DMS153 (cell line): ENCODE data around the gene TLR6.

ENCODE experiments used
- DNase-seq: peaks from one replicate; lab custom pipeline; 2025; lab: John Stamatoyannopoulos, UW

TLR6 gene

DNA sequence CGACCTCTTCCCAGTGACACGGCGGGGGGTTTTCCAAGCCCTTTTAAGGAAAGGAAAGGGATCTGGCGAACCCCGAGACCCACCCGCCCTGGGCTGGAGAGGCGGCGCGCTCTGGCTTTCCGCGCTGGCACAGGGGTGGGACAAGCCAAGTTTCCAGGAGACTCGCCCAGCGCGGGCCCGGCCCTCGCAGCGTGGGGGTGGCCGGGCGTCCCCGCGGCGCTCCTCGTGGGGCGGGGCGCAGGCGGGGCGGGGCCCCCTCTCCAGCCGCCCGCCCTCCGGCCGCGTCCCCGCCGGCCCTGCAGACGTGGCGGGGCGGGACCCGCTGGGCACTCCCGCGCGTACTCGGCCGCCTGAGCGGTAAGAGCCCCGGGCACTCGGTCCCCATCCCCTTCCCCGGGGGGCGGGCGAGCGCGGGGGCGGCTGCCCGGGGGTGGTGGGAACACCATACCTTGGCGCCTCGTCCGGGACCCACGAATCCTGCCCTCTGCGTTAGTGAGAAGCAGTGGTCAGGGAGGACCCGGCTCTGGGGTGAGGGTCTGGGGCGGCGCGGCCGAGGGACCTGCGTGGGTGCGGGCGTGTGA, 11.0 kb upstream of the TLR6 start, which contains the start of gene FAM114A1:
FAM114A1 (plus strand) TSS at position 329 of the 581 bp plus-strand sequence. CDS start 10,273 bp downstream, outside the sequence.
- no peak for DNase-seq

DNA sequence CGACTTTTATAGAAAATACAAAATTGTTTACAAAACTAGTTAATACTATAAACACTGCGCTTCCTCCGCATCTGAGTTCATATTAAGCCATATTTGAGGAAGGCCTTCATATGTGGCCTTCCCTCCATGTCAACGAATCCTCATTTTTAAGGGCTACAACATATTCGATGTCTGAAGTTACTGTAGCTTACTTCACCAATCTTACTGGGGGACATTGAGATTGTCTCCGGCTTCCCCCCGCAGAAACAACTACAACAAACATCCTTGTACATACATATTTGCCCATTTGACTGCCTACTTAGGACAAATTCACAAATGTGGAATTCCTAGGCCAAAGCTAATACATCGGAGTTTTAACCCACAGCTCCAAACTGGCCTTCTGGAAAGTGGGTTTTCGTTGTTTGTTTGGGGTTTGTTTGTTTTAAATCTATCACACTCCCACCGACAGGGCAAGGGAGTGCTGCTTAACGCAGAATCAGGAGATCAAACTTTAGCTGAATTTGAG, 10.4 kb upstream of the TLR6 start:
- no peak for DNase-seq

DNA sequence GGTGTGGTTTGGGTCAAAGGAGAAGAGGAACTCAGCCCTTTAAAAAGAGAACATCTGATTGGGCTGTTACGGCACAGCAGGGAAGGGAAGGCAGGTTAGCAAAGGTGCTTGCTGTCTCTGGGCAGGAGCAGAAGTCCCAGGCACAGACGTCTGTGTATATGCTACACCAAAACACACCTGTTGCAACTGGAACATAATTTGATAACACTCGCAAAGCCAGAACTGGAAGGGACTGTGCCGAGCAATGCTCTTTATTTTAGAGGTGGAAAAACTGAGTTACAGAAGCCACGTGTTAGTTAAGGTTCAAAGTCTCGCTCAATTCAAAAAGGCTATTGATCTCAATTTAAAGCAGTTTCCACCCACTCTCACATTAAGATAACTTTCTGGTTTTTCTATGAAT, 8.8 kb upstream of the TLR6 start:
- DNase-seq = no peak

DNA sequence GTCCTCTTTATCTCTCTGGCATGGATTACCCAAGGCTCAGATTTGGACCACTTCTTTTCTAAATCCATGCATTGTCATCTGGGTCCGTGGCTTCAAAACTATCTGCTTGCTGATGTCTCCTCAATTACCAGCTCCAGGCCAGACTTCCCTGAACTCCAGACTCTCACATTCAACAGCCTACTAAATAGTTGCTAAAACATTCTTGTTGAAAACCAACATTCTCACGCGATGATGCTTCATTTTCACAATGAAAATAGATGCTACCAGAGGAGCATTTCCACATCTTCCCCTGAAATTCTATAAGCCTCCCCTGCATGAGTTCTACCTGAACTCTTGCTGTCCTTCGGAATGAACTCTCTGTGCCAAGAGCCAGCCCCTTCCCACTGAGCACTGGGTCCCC, 5.2 kb upstream of the TLR6 start:
- DNase-seq = no peak

DNA sequence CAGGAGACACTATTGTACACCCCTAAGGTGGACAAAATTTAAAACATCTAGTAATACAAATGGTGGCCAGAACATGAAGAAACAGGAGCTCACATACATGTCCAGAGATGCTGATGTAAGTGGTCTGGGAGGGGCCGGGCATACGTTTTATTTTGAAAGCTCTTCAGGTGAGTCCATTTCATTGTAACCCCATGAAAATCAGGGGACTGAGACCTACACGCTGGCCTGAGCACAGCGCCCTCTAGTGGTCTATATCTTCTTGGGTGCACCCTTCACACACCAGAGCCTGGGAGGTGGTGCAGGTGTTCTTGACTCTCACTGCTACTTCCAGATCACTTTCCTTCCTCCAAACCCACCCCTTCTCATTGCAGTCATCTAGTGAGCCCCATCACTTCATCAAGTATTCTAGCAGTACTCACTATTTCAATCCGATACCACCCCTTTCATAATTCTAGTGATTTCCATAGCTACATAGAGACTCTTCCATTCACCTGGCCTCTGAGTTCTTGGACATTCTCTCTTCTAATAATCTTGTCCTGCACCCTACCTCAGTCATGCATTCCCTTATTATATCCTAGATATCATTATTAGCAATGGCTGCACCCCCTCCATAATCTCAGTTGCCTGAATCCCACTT, 4.3 kb upstream of the TLR6 start:
- DNase-seq = no peak

DNA sequence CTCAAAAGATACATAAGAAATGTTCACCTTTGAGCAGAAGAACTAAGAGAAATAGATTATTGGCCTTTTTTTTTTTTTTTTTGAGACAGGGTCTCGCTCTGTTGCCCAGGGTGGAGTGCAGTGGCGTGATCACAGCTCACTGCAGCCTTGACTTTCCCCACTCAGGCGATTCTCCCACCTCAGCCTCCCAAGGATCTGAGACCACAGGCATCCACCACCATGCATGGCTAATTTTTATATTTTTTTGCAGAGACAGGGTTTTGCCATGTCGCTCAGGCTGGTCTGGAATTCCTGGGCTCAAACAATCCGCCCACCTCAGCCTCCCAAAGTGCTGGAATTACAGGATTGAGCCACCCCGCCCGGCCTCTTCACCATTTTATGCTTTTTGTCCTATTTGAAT, 2.9 kb upstream of the TLR6 start:
- no peak for DNase-seq

DNA sequence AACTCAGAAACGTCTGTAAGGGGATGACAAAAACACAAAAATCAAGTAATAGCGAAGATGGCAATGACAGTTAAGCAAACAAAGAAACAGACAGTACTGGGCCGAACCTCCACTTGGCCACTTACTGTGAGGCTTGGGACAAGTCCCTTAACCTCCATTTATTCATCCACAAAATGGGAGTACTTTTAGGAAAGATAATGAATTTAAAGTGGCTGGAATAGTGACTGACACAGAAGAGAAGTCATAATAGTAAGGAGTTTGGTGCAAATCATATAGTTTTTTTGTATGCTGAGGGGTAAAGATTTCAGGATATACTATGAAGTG, 1.4 kb upstream of the TLR6 start:
- DNase-seq = no peak

DNA sequence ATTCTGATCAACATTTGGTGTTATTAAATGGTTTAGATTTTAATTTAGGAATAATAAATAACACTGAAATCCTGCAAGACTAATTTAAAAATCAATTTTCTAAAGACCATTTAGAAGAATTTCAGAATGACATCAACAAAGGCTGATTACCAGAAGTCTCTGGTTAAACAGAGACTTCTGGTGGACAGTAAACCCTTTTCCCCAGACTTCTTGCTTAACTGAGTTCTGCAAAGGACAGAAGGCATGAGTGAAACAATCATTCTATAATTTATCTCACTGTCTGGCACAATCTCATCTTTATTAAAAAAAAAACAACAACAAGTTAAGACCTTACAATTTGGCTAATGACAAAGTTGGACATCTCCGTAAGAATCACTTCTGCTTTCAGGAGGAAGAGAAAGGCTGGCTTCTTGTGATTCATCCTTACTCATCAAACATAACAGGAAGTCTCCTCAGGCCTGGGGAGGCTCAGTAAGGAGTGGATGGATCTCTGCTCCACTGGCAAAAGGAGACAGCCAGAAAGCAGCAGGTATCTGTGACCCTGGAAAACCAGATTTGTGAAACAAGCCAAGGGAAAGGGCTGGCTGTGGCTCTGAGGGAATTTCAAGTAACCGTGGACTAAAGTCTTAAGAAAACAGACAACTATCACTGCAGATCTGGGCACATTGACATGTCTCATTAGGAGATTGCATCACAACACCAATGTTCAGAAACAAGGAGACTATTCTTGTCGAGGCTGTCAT, 908 bp upstream of the TLR6 start:
- DNase-seq = no peak

DNA sequence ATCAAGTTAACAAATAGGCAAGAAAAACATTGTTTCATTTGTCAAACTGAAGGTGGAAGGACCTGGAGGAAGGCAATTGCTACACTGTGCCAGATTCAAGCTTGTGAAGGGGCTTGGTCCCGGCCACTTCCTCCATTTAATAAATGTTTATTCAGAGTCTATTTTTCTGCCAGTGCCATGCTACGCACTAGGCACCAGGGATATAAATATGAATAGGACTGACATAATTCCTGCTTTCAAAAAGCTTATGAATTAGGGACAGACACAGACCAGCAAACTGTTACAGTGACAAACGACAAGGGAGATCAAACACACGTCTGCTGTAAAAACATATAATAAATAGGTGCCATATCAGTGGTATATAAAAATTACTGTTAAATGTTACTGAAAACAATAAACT, 571 bp downstream of the TLR6 start:
- DNase-seq = no peak

DNA sequence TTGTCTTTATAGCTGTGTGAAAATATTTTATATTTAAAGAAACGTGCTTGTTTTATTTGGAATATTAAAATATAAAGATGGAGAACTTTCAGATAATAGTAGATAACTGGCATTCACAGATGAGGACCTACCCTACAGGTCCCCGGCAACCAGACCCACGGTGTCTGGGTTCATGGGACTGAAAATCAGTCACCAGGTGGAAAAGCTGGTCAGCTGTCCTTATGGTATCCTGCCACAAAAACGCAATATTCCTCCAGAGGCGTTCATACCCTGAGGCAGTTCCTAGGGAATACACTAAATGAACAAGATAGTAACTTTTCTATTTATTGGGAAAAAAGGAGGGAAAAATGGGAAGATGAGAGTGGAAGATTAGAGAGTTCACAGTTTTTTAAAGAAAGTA, 1.2 kb downstream of the TLR6 start:
- DNase-seq = no peak

DNA sequence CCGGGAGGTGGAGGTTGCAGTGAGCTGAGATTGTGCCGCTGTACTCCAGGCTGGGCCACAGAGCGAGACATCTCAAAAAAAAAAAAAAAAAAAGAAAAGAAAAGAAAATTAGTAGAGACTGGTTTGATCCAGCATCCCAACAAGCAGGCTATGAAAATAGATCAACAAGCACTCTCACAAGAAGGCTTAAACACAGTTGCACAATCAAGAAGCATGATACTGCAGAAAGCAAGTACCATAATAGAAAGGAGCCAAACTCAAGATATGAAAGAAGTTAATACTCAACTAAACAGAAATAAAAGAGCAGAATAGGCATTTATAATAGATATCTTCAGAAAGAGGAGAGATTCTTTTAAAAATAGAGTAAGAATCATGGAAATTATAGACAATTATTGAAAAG, 10.6 kb downstream of the TLR6 start:
- DNase-seq = no peak

DNA sequence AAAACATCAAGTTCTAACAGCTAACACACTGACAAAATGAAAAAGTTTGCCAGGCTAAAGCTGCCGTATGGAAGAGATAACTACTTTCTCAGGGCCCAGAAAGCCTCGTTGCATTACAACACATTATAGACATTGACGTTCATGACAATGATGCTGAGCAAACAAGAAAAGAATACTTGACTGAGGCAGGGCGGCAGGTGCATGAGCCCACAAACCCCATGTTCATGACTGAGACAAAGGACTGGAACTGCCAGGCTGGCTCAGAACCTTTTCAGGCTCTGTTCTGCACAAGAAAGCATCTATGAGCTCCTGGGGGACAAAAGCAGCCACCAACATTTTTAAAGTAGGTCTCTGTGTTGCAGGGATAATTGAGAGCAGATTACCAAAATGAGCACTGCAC, 13.6 kb downstream of the TLR6 start:
- peak; percentile 67 for DNase-seq

DNA sequence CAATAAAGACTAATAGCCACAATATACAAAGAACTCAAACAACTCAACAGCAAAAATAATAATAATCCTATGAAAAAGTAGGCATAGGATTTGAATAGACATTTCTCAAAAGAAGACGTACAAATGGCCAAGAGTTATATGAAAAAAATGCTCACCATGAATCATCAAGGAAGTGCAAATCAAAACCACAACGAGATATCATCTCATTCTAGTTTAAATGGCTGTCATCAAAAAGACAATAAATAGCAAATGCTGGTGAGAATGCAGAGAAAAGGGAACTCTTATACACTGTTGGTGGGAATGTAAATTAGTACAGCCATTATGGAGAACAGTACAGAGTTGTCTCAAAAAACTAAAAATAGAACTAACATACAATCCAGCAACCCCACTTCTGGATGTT, 18.8 kb downstream of the TLR6 start:
- no peak for DNase-seq

DNA sequence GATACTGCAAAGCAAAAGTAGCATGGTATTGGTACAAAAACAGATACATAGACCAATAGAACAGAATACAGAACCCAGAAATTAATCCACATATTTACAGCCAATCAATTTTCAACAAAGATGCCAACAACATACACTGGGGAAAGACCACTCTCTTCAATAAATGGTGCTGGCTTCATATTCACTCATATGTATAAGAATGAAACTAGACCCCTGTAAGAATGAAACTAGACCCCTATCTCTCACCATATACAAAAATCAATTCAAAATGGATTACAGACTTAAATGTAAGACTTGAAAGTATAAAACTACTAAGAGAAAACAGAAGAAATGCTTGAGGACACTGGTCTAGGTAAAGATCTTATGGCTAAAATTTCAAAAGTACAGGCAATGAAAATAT, 19.3 kb downstream of the TLR6 start:
- DNase-seq = no peak

DNA sequence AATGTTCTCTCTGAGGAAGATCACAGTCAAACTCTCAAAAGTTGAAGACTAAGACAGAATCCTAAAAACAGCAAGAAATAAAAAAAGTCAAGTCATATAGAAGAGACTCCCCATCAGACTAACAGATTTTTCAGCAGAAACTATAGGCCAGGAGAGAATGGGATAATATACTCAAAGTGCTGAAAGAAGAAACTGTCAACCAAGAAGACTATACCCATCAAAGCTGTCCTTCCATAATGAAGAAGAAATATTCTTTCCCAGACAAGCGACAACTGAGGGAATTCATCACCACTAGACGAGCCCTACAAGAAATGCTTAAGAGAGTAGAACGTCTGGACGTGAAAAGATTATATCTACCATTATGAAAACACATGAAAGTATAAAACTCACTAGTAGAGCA, 22.0 kb downstream of the TLR6 start:
- no peak for DNase-seq

DNA sequence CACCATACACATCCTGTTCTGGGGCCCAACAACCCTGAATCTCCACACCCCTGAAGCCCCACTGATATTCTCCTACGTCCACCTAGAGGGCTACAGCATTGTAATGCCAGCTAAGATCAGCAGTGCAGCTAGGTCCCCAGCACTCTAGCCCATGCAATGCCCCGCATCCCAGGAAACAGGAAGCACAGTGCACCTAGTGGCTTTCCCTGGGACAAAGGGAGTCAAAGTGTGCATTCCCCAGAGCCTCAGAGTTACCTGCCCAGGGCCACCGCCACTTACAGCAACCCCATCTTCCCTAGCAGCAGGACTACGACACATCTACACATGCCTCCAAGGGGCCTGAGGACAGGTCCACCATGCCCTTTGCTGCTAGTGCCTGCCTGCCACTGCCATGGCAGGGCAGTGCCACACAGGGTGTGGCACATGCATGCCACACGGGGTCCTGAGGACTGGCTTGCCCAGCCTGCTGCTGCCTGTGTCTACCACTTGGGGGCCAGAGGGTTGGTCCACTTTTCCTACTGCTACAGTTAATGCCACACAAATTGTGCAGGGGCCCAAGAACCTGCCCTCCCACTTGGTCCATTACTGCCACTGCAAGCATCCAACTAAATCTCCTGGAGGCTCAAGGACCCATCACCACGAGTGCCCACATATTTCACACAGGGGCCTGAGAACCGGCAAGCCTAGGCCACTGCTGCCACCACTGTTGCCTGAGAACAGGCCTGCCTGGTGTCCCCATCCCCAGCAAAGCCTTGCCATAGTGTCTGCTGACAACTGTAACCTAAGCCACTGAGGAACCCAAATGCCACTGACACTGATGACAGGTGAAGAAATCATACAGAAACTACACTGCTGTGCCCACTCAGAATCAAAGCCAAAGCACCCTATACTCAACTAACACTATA, 23.7 kb downstream of the TLR6 start:
- DNase-seq = no peak

DNA sequence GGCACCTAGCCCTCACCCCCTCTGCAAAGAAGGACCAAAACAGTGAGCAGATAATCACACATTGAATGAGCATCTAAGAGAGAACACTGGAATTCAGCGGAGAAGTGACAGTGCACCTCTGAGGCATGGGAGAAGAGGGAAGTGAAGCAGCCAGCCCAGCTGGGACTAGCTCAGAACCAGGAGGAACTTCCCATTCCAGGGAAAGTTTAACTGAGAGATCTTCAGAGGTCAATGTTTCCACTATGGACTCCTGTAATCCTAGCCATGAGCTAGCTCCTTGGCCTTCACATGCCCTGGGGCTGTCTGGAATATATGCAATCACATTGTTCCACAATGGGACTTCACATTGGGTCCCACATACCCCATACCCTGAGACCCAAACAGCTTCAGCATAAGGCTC, 24.4 kb downstream of the TLR6 start:
- DNase-seq = no peak

DNA sequence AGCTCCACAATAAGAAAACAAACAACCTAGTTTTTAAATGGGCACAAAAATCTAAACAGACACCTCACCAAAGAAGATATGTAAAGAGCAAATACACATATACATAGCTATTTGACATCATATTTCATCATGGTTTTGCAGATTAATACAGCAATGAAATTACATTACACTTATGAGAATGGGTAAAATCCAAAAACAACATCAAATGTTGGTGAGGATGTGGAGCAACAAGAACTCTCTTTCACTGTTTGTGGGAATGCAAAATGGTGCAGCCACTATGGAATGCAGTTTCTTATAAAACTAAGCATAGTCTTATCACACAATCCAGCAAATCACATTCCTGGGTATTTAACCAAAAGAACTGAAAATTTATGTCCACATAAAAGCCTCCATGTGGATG, 25.0 kb downstream of the TLR6 start:
- DNase-seq = no peak

DNA sequence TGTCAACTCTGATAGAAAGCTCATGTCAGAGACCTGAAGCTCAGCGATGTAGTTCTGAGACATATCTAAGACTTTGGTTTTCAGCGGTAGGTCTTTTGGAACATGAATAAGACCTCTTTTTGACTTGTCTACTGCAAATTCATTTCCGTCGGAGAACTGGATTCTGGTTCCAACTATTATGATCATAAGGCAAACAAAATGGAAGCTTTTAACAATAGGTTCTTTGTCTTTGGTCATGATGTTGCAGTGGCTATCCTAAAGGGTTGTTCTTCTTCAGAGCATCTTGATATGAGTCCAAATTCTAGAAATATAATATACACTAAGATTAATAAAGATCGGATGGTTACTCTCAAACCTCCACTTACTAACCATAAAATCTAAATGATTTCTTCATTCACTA, 27.4 kb downstream of the TLR6 start:
- DNase-seq = no peak

DNA sequence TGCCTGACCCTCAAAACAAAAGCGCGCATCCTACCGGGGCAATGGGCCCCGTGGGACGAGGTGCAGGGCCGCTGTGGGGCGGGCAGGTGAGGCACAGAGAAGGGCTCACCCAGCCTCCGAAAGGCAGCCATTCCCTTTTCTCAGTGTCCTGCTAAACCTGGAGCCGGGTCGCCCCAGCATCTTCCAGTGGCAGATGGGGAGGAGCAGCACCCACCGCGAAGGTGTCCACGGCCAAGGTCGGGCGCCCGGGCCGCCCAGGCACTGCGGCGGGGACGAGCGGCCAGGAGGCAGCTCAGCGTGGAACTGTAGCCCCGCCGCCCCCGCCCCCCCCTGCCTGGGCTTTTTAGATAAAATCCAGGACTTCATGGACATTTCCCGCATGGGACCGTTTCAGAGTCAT, 32.9 kb downstream of the TLR6 start:
- no peak for DNase-seq

DNA sequence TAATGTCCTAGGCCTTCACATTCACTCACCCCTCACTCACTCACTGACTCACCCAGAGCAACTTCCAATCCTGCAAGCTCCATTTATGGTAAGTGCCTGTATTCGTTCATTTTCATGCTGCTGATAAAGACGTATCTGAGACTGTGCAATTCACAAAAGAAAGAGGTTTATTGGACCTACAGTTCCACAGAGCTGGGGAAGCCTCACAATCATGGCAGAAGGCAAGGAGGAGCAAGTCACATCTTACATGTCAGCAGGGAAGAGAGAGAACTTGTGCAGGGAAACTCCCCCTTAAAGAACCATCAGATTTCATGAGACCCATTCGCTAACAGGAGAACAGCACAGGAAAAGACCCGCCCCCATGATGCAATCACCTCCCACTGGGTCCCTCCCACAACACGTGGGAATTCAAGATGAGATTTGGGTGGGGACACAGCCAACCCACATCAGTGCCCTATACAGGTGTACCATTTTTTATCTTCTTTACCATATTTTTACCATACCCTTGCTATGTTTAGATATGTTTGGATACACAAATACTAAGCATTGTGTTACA, 33.8 kb downstream of the TLR6 start:
- DNase-seq = no peak

DNA sequence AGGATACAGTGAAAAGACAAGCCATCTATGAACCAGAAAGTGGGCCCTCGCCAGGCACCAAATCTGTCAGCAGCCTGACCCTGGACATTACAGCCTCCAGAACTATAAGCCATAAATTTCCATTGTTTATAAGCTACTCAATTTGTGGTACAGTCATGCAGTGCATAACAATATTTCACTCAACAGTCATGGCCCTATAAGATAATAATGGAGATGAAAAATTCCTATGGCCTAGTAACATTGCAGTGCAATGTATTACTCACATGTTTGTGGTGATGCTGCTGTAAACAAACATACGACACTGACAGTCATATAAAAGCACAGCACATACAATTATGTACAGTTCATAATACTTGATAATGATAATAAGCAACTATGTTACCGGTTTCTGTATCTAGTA, 34.9 kb downstream of the TLR6 start:
- no peak for DNase-seq
